Motor neuron (in vitro differentiated cells): Measurements from ENCODE around the gene RAPGEF5. TPM values are rescaled to one million over a fixed set of nuclear protein-coding genes. Genes with fewer than 3 reads are reported as not detected.
A peak's percentile ranks its signal among the peaks of the same experiment; 100 is the strongest.

ENCODE experiments used
- ATAC-seq, 8 experiments: fragments of 200-7000 bp; cut with Tn5 transposase; replicated peaks in 6 of 8; 2 replicates each; pipeline ENCODE4 v1.8.0; 2021; ENCODE audit warnings: mild to moderate bottlenecking in 8 of 8, moderate library complexity in 8 of 8
- H3K27ac ChIP-seq, 2 donors: fragments of 250-450 bp; sonication (Bioruptor Pico); 2 replicates each; pipeline ENCODE4 v1.9.0; 2021; ENCODE audit warnings: antibody characterized with exemption in 2 of 2, mild to moderate bottlenecking in 2 of 2, moderate library complexity in 1 of 2
- H3K4me1 ChIP-seq, 2 donors: fragments of 250-450 bp; sonication (Bioruptor Pico); replicated peaks in 1 of 2; 2 replicates each; pipeline ENCODE4 v1.6.1; 2021; ENCODE audit warnings: antibody characterized with exemption in 2 of 2, mild to moderate bottlenecking in 2 of 2, moderate library complexity in 1 of 2
- H3K4me3 ChIP-seq, 5 donors: fragments of 250-450 bp; sonication (Bioruptor Pico); 2 replicates each; pipeline ENCODE4 v1.9.0; 2021; ENCODE audit warnings: antibody characterized with exemption in 5 of 5, mild to moderate bottlenecking in 5 of 5, moderate library complexity in 4 of 5
- WGBS, 10 experiments: fragments of 450-650 bp; shearing (Covaris generic); methylation state at CpG; one replicate each; pipeline ENCODE4 v1.0.0; 2022; 5-methylcytosine and 5-hydroxymethylcytosine counted together
- in situ Hi-C, 9 experiments: fragments of 400-800 bp; cut with MboI; loops; one replicate each; pipeline ENCODE4 v1.15.0; 2021; ENCODE audit warnings: low sequenced_read_pairs in 9 of 9, low pct_unique_long_range_greater_than_20kb in 2 of 9; ENCODE audit not compliant: unreplicated experiment in 9 of 9
- total RNA-seq, 8 experiments: library from RNA; unstranded; fragments of 300-600 nt; gene quantifications; 2 replicates each; pipeline versions ENCODE4 v1.2.3 to v1.2.4, GENCODE V29; 2022

Gene RAPGEF5
- total RNA-seq, 8 experiments from 2014 or later, result 4.6 to 22.2 (median 14.2) TPM

DNA sequence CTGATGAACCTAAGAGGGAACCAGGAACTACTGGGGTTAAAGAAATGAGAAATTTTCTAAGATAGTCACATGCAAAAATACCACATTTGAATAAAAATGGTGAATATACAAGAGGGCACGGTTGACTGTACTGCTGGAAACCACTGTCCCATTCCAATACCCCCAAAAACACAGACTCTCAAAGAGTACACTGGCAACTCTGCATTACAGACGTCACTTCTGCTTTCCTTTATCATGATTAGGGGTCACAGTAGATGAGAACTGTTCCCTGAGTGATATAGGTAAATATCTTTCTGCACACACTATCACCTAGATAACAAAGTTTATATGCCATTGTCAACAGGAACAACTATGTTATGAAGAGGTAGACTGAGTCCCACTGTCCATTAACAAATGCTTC lies 69.5 kb downstream of the RAPGEF5 start:
- H3K4me3 ChIP-seq, result no peak overlapping the region
- H3K27ac ChIP-seq, result no peak overlapping the region
- in situ Hi-C loops, result loop anchor here in 1 of 9 experiments (25.0 kb wide), 1 partner anchor 175 kb away; no protein-coding TSS in a partner anchor
- H3K4me1 ChIP-seq, result peaks cover 6 to 13% of the 10 kb centered on the region in 2 donors
- no peak for ATAC-seq
- WGBS, 10 experiments, result 0 to 100% (median 90%) methylated on average over 1 to 2 of the region's 2 CpGs; no CpG with 5 or more reads in 2 of the 10 experiments

DNA sequence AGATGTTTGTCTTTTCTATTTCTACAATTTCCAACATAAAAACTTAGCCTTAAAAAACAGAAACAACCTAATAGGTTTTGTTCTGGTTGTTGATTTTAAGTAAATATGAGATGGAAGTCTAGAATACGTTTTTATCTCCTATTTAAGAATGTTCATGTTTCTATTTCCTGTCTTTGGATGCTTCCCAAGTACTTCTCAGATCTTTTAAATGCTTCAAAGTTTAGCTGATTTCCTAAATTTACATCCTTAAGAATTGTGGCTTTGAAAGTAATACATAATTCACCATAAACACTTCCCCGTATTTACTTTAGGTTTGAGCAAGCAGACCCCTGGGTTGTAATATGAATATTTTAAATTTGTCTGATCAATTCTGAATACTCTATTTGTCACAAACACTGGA lies 70.5 kb downstream of the RAPGEF5 start:
- Histone ChIP-seq H3K27ac (no peak overlapping the region), H3K4me1 (peaks cover 0 to 4% of the 10 kb centered on the region in 2 donors), H3K4me3 (no peak overlapping the region)
- ATAC-seq, result peak in 1 of 8 experiments; percentile 41
- 18 to 100% (median 83%) methylated on average over 1 to 2 of the region's 2 CpGs; no CpG with 5 or more reads in 2 of the 10 experiments for WGBS, 10 experiments
- in situ Hi-C loops, result loop anchor here in 1 of 9 experiments (25.0 kb wide), 1 partner anchor 174 kb away; no protein-coding TSS in a partner anchor

DNA sequence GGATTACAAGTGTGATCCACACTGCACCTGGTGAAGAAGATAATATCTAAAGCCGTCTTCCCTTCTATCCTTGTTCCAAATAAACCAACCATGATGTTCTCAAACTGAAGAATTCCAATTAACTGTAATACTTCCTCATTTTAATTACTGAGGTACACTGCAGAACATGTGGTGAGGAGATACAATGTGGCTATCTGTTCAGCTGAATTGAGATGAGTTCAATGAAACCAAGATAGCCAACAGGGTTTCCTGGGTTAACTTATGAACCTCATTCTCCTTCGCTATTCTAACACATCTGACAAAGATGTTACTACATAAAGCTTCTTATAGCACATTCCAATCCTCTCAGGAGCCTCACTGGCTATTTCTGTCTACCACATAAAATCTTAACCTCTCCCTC lies 75.5 kb downstream of the RAPGEF5 start:
- Histone ChIP-seq H3K4me1 (no peaks in the 10 kb centered on the region), H3K4me3 (no peak overlapping the region), H3K27ac (no peak overlapping the region)
- in situ Hi-C loops, result loop anchor here in 1 of 9 experiments (25.0 kb wide), 1 partner anchor 169 kb away; no protein-coding TSS in a partner anchor
- no peak for ATAC-seq
- WGBS, 10 experiments, result 70 to 100% (median 100%) methylated on average over 1 to 2 of the region's 2 CpGs; no CpG with 5 or more reads in 2 of the 10 experiments

DNA sequence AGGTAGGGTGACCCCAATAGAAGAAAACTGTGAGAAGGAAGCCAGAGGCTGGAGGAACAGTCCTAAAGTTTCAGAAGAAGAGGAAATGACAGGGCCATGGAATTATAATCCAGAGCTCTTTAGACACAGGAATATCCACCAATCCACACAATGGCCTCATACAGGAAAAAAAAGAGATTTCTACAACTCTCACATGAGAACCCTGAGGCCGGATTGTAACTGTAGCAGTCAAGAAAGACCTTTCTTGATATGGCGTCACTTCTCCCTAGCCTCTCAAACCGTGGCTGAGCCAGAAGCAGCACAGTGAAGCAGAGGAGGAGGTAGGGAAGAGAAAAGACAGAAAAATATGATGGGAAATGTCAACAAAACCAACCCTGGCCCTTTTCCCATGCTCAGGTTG lies 76.9 kb downstream of the RAPGEF5 start:
- 33 to 100% (median 83%) methylated on average over 1 to 3 of the region's 3 CpGs; no CpG with 5 or more reads in 2 of the 10 experiments for WGBS, 10 experiments
- Histone ChIP-seq H3K4me3 (no peak overlapping the region), H3K4me1 (no peaks in the 10 kb centered on the region), H3K27ac (no peak overlapping the region)
- no peak for ATAC-seq
- in situ Hi-C loops, result loop anchor here in 1 of 9 experiments (25.0 kb wide), 1 partner anchor 168 kb away; no protein-coding TSS in a partner anchor

DNA sequence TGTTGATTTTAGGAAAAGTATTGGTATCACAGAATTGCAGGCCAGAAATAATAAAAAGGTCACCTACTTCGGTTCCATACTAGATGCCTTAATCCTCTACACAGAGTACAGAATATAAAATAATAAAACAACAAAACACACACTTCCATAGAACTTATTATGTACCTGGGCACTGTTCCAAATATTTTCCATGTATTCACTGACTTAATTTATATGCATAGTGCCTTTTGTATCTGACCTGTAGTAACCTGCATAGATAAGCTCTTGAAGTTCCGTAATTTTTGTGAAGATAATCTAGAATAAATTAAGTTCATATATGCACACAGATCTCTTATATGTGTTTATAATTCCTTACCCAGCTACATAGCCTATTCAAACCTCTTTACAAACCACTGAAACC lies 78.3 kb downstream of the RAPGEF5 start:
- WGBS, 10 experiments, result 33 to 100% (median 91%) methylated on average over 1 to 2 of the region's 2 CpGs; no CpG with 5 or more reads in 1 of the 10 experiments
- H3K4me3 ChIP-seq, result no peak overlapping the region
- peak in 1 of 8 experiments; percentile 32 for ATAC-seq
- no peak overlapping the region for H3K27ac ChIP-seq
- in situ Hi-C loops, result loop anchor here in 1 of 9 experiments (25.0 kb wide), 1 partner anchor 166 kb away; no protein-coding TSS in a partner anchor
- no peaks in the 10 kb centered on the region for H3K4me1 ChIP-seq

DNA sequence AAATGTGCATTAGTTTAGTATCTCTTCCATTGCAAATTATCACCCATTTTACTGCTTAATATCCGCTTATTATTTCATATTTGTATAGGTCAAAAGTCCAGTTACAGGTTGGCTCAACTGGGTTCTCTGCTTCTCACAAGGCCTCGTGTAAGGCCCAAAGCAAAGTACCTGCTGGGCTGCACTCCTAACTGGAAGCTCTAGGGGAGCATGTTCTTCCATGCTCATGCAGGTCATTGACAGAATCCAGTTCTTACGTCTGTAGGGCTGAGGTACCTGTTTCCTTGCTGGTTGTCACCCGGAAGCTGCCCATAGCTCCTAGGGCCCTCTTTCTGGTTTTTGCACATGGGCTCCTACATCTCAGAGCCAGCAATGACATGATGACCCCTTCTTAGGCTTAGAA lies 79.6 kb downstream of the RAPGEF5 start:
- no peaks in the 10 kb centered on the region for H3K4me1 ChIP-seq
- in situ Hi-C loops, result loop anchor here in 1 of 9 experiments (25.0 kb wide), 1 partner anchor 165 kb away; no protein-coding TSS in a partner anchor
- no peak overlapping the region for H3K4me3 ChIP-seq
- ATAC-seq, result no peak
- no peak overlapping the region for H3K27ac ChIP-seq
- WGBS, 10 experiments, result 77 to 100% (median 92%) methylated on average over 1 to 4 of the region's 4 CpGs; no CpG with 5 or more reads in 1 of the 10 experiments

DNA sequence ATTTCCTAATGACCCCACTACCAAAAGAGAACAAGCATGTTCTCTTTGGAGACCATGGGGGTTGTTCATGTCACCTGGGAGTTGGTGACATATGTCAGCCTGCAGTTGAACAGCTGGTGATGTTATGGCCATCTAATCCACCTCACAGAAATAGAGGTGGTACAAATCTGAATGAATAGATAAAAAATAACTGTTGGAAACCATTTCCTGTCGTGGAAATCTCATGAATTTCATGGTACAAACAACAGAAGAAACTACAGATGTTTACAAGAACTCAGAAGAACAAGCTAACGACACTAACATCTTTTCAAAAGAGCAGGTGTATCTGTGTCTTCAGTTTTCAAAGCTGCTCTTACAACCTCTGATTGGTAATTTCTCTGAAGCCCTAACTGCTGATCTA lies 81.3 kb downstream of the RAPGEF5 start:
- WGBS, 10 experiments, result 14 to 100% (median 66%) methylated on average over 1 to 2 of the region's 2 CpGs; no CpG with 5 or more reads in 2 of the 10 experiments
- Histone ChIP-seq H3K4me3 (no peak overlapping the region), H3K27ac (no peak overlapping the region), H3K4me1 (no peaks in the 10 kb centered on the region)
- in situ Hi-C loops, result loop anchor here in 1 of 9 experiments (25.0 kb wide), 1 partner anchor 163 kb away; no protein-coding TSS in a partner anchor
- ATAC-seq, result no peak

DNA sequence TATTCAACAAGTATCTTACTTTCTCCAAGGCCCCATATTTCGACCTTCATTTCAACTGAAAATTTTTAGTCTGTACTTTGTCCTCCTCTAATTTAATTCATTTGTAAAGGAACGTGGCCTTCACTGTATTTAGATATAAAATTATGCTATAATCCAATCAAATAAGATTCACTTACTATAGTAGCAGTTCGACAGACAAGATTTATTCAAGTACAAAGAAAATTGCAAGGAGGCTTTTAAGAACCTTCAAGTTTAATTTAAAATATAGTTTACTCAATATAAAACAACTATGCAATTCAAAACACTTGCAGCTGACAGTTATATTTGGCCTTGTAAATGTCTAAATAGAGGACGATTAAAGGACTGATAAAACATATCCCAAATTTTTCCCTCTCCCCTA lies 85.6 kb downstream of the RAPGEF5 start:
- in situ Hi-C loops, result loop anchor here in 1 of 9 experiments (25.0 kb wide), 1 partner anchor 159 kb away; no protein-coding TSS in a partner anchor
- 14 to 97% (median 73%) methylated on average over 3 to 4 of the region's 4 CpGs for WGBS, 10 experiments
- H3K4me1 ChIP-seq, result peaks cover 7 to 8% of the 10 kb centered on the region in 2 donors
- H3K4me3 ChIP-seq, result no peak overlapping the region
- ATAC-seq, result no peak
- H3K27ac ChIP-seq, result no peak overlapping the region

DNA sequence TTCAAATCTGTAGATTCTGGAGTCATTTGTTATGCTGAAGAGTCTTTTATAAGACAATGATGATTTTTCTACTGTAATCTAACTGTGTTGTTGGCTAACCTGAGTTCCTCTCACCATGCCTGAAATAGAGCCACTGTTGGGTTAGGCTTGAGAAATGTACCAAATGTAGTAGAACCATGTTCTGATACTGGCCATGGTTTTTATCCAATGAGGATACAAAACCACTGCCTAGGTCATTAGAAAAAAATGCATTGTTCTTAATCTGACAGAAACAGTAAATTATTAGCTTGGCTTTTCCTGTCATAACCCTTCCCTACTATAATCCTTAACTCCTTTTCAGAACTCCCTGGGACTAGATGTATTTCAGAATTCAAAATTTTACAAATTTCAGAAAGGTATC lies 86.6 kb downstream of the RAPGEF5 start:
- H3K27ac ChIP-seq, result no peak overlapping the region
- no peak for ATAC-seq
- in situ Hi-C loops, result loop anchor here in 1 of 9 experiments (25.0 kb wide), 1 partner anchor 158 kb away; no protein-coding TSS in a partner anchor
- H3K4me1 ChIP-seq, result peaks cover 7 to 8% of the 10 kb centered on the region in 2 donors
- no peak overlapping the region for H3K4me3 ChIP-seq

DNA sequence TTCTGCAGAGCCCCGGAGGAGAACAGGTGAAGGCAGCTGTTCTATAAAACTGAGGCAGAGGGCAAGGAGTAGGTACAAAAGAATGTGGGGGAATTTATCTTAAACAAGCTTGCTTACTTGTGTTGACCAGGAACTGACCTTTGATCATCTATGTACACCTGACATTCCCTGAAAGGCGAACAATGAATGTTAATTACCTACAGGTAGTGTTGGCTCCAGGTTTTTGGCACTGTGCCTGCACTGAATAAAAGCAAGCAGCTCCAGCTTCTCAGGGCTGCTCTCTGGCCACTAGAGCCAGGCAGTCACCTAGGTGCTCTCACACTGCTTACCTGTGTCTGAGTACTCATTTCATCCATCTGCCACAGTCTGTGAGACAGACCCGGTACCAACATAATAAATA lies 87.0 kb downstream of the RAPGEF5 start:
- 0 to 100% (median 94%) methylated on average over 1 to 3 of the region's 3 CpGs; no CpG with 5 or more reads in 2 of the 10 experiments for WGBS, 10 experiments
- H3K4me1 ChIP-seq, result peaks cover 7 to 8% of the 10 kb centered on the region in 2 donors
- no peak for ATAC-seq
- in situ Hi-C loops, result loop anchor here in 1 of 9 experiments (25.0 kb wide), 1 partner anchor 158 kb away; no protein-coding TSS in a partner anchor
- no peak overlapping the region for H3K27ac ChIP-seq
- H3K4me3 ChIP-seq, result no peak overlapping the region

DNA sequence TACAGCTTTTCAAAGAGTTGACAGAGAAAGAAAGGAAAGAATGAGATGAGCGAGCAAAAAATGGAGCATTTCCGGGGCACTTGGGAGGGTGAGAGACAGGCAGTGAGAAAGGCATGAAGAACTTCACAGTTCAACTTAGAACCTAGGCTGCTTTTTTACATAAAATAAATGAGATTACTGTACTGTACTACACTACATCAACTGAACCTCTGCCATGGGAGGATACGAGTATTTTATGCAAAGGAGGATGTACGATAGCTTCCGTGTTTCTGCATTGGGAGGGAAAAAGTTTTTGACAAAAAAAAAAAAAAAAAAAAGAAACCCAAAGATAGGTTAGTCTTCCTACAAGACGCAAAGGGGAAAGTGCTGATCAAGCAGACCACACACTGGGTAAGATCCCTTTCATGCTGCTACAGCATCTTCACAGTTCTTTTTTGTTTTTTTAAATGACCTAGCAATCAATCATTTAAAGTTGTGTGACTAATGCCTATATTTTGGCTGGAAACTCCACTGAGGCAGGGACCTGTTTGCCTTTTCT lies 88.0 kb downstream of the RAPGEF5 start:
- in situ Hi-C loops, result loop anchor here in 1 of 9 experiments (25.0 kb wide), 1 partner anchor 157 kb away; no protein-coding TSS in a partner anchor
- H3K4me1 ChIP-seq, result peaks cover 7 to 8% of the 10 kb centered on the region in 2 donors
- H3K4me3 ChIP-seq, result no peak overlapping the region
- ATAC-seq, result no peak
- 30 to 100% (median 57%) methylated on average over 1 to 6 of the region's 6 CpGs for WGBS, 10 experiments
- no peak overlapping the region for H3K27ac ChIP-seq

DNA sequence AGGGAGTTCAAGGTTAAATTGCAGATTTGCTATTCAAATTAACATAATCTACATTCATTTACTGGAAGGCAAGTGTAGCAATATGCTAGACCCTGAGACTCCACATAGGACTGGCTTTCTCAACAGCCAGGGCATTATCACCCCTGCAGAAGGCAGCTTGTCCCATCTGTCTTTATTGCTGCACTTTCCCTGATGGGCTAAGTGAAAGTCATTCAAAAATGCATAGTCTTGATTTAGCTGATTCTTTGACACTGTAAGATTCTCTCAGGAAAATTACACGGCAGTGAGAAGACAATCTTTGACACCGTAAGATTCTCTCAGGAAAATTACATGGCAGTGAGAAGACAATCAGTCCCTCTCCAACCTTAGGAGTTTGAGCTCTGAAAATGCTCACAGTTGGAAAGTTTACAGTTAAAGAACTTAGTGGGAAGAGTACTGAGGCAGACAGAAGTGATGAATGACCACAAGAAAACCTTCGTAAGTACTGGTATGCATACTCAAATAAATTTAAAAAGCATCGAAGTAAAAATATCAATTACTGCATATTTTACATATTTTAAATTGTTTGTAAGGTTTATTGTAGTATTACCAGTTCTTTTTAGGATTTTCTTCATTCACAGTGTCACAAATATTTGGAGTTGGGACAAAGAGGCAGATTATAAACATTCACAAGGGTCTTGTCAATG lies 88.9 kb downstream of the RAPGEF5 start:
- Histone ChIP-seq H3K27ac (no peak overlapping the region), H3K4me1 (peaks cover 7 to 8% of the 10 kb centered on the region in 2 donors), H3K4me3 (no peak overlapping the region)
- 0 to 79% (median 57%) methylated on average over 1 to 4 of the region's 4 CpGs for WGBS, 10 experiments
- ATAC-seq, result peak in 3 of 8 experiments; percentile 62 to 83 (median 68)
- in situ Hi-C loops, result loop anchor here in 1 of 9 experiments (25.0 kb wide), 1 partner anchor 156 kb away; no protein-coding TSS in a partner anchor

DNA sequence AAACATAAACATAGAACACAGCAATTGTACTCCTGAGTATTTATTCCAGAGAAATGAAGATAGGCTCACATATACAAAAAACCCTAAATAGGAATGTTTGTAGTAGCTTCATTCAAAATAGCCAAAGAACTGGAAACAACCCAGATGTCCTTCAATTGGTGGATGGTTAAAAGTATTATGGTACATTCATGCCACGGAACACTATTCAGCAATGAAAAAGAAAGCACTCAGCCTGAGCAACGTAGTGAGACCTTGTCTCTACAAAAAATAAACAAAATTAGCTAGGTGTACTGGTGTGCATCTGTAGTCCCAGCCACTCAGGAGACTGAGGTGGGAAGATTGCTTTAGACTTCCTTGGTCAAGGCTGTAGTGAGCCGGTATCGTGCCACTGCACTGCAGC lies 94.4 kb downstream of the RAPGEF5 start:
- no peak overlapping the region for H3K27ac ChIP-seq
- ATAC-seq, result no peak
- H3K4me1 ChIP-seq, result no peaks in the 10 kb centered on the region
- H3K4me3 ChIP-seq, result no peak overlapping the region
- in situ Hi-C loops, result loop anchor here in 1 of 9 experiments (25.0 kb wide), 1 partner anchor 150 kb away; no protein-coding TSS in a partner anchor
- 58 to 98% (median 83%) methylated on average over 1 to 4 of the region's 4 CpGs; no CpG with 5 or more reads in 1 of the 10 experiments for whole genome bisulfite sequencing, 10 experiments
